K562 (cell line): ENCODE results near the gene RASSF3. TPM values are rescaled to one million over a fixed set of nuclear protein-coding genes. Genes with fewer than 3 reads are reported as not detected.

Source experiments
- ATAC-seq: fragments of 200-7000 bp; cut with Tn5 transposase; 3 replicates; pipeline ENCODE4 v1.9.1; 2020; ENCODE audit warnings: moderate library complexity
- BruUV-seq: library from RNA; stranded (reverse); fragments of 400-500 nt; replicated peaks from 2 replicates; lab custom pipeline; 2021; lab: Mats Ljungman, UMichigan
- CTCF ChIA-PET: fragments of 300-600 bp; formaldehyde crosslinking; extraction: SDS; loops from one replicate; lab custom pipeline; 2021; ENCODE audit warnings: low intra/inter-chr PET ratio; lab: Yijun Ruan, JAX
- POLR2A ChIA-PET: fragments of 300-600, 350-650 bp; sonication (Branson Sonifier 250); formaldehyde crosslinking; extraction: SDS; loops from one replicate; lab custom pipeline; 2021; ENCODE audit warnings: antibody characterized with exemption, inconsistent platforms; lab: Yijun Ruan, JAX
- DNase-seq, 4 experiments: peaks; one replicate each; pipeline versions ENCODE4 v3.0.0 to v3.0.0-alpha.2; 2011 to 2018; ENCODE audit warnings: low spot score in 3 of 4, mixed read lengths in 3 of 4; ENCODE audit errors: extremely low read depth in 1 of 4
- FAIRE-seq: peaks from 2 replicates; lab custom pipeline; 2011; peaks lifted over from hg19 to GRCh38; lab: Jason Lieb, UNC
- H2AFZ ChIP-seq: 2 replicates; pipeline ENCODE4 v1.6.0; 2011; ENCODE audit warnings: low read depth, low read length, control low read depth, inconsistent platforms
- H3K27ac ChIP-seq: fragments of 200-600 bp; 3 replicates; pipeline ENCODE4 v1.8.0; 2011; ENCODE audit warnings: low read depth, mild to moderate bottlenecking, control low read depth, inconsistent platforms, low read length, moderate library complexity, mixed read lengths; ENCODE audit errors: extremely low read depth
- H3K27me3 ChIP-seq, 2 experiments: fragments of 300-600 bp in 1 of 2; 2 replicates in 1 of 2; 3 replicates in 1 of 2; pipeline versions ENCODE4 v1.6.0 to v1.8.0; 2011; ENCODE audit warnings: inconsistent platforms in 2 of 2, low read length in 2 of 2, mild to moderate bottlenecking in 1 of 2, mixed read lengths in 1 of 2, moderate library complexity in 1 of 2; ENCODE audit not compliant: control insufficient read depth in 2 of 2, insufficient read depth in 2 of 2
- H3K36me3 ChIP-seq: fragments of 300-600 bp; 3 replicates; pipeline ENCODE4 v1.8.0; 2011; ENCODE audit warnings: mild to moderate bottlenecking, low read length, inconsistent platforms; ENCODE audit not compliant: control insufficient read depth, insufficient read depth
- H3K4me1 ChIP-seq, 2 experiments: fragments of 200-600 bp in 1 of 2; replicated peaks in 1 of 2; 2 replicates in 1 of 2; 3 replicates in 1 of 2; pipeline versions ENCODE4 v1.5.1 to v1.8.0; 2011; ENCODE audit warnings: inconsistent platforms in 2 of 2, low read length in 2 of 2, mild to moderate bottlenecking in 1 of 2, mixed read lengths in 1 of 2, moderate library complexity in 1 of 2; ENCODE audit not compliant: control insufficient read depth in 2 of 2, insufficient read depth in 2 of 2
- H3K4me2 ChIP-seq: 2 replicates; pipeline ENCODE4 v1.6.1; 2011; ENCODE audit warnings: low read length, control low read depth, inconsistent platforms, mixed read lengths; ENCODE audit not compliant: insufficient read depth
- H3K4me3 ChIP-seq: fragments of 200-600 bp; sonication (generic), shearing (Covaris generic); 2 replicates; pipeline ENCODE4 v1.5.1; 2016; ENCODE audit warnings: control low read depth, inconsistent platforms
- H3K79me2 ChIP-seq: fragments of 200-600 bp; 3 replicates; pipeline ENCODE4 v1.8.0; 2011; ENCODE audit warnings: low read length, inconsistent platforms; ENCODE audit not compliant: control insufficient read depth, insufficient read depth
- H3K9ac ChIP-seq, 2 experiments: 2 replicates each; pipeline versions ENCODE4 v1.6.0 to v1.6.1; 2011; ENCODE audit warnings: low read depth in 2 of 2, low read length in 2 of 2, control low read depth in 1 of 2, inconsistent platforms in 1 of 2, mild to moderate bottlenecking in 1 of 2, mixed read lengths in 1 of 2; ENCODE audit not compliant: insufficient read depth in 1 of 2
- H3K9me1 ChIP-seq: one replicate; pipeline ENCODE4 v1.6.0; 2011; ENCODE audit warnings: inconsistent platforms, mild to moderate bottlenecking, low read length, moderate library complexity; ENCODE audit not compliant: control insufficient read depth, insufficient read depth
- H3K9me3 ChIP-seq: replicated peaks from 2 replicates; pipeline ENCODE4 v1.5.1; 2011; ENCODE audit warnings: low read depth, low read length, inconsistent platforms; ENCODE audit not compliant: control insufficient read depth, insufficient read depth
- H4K20me1 ChIP-seq: replicated peaks from 2 replicates; pipeline ENCODE4 v1.6.1; 2011; ENCODE audit warnings: low read length, inconsistent platforms, mixed read lengths; ENCODE audit not compliant: control insufficient read depth, insufficient read depth
- BCOR ChIP-seq: fragments of 450-650 bp; IDR thresholded peaks from 2 replicates; pipeline ENCODE4 v1.6.1; 2016
- DDX20 ChIP-seq: fragments of 450-650 bp; IDR thresholded peaks from 2 replicates; pipeline ENCODE4 v1.6.1; 2016; ENCODE audit warnings: missing genetic modification characterization, low read depth, mild to moderate bottlenecking, missing compliant biosample characterization, moderate library complexity
- DNMT1 ChIP-seq: fragments of 450-650 bp; IDR thresholded peaks from 2 replicates; pipeline ENCODE4 v1.6.1; 2016; ENCODE audit warnings: antibody characterized with exemption, mild to moderate bottlenecking
- SPI1 ChIP-seq: IDR thresholded peaks from 2 replicates; pipeline ENCODE4 v1.6.1; 2011; ENCODE audit warnings: low read depth, low read length, control low read depth, borderline replicate concordance
- ZNF347 ChIP-seq: fragments of 450-650 bp; formaldehyde crosslinking; IDR thresholded peaks from 2 replicates; pipeline ENCODE4 v1.4.0; 2020; ENCODE audit warnings: low read depth, mild to moderate bottlenecking, moderate library complexity
- WGBS: fragments of 100-300 bp; shearing (Covaris generic); methylation state at CpG from one replicate; pipeline ENCODE4 v1.1.6; 2016; ENCODE audit warnings: low coverage, mixed read lengths; ENCODE audit not compliant: insufficient coverage; ENCODE audit errors: missing lambda C conversion rate; 5-methylcytosine and 5-hydroxymethylcytosine counted together
- in situ Hi-C: fragments of 300-500 bp; cut with MboI; formaldehyde crosslinking; loops from 4 replicates; pipeline ENCODE4 v1.15.0; 2018; ENCODE audit warnings: inconsistent platforms, mixed read lengths
- intact Hi-C: fragments of 100-400 bp; cut with micrococcal nuclease; formaldehyde crosslinking; loops from 2 replicates; pipeline ENCODE4 v1.14.2; 2022
- polyA plus RNA-seq, 8 experiments: library from polyadenylated mRNA; depleted of rRNA in 4 of 8; stranded (reverse) in 5 of 8; unstranded in 3 of 8; fragments of >200 nt; fragmentation: Nextera tagmentation in 2 of 8; fragmentation: Illumina TruSeq in 1 of 8; extraction: Ambion mirVana in 2 of 8; extraction: Trizol in 1 of 8; gene quantifications; 2 replicates each; pipeline versions ENCODE4 v1.2.1 to v1.2.3, GENCODE V29; 2011 to 2014; ENCODE audit warnings: inconsistent platforms in 1 of 8, missing spikeins in 1 of 8
- total RNA-seq, 7 experiments: library from RNA; depleted of rRNA in 6 of 7; stranded (reverse); fragments of >200 nt in 6 of 7; fragmentation: Illumina TruSeq in 2 of 7; extraction: Trizol in 2 of 7; gene quantifications; 2 replicates each; pipeline versions ENCODE4 v1.2.1 to v1.2.3, GENCODE V29; 2011 to 2021; ENCODE audit warnings: low replicate concordance in 1 of 7
- TF ChIP-seq, protein P1 (sequence below), 2 experiments: IDR thresholded peaks in 1 of 2; conservative IDR thresholded peaks in 1 of 2; 2 replicates each; pipeline ENCODE4 v1.6.1; 2016; ENCODE audit warnings: low read depth in 2 of 2, mild to moderate bottlenecking in 1 of 2, missing compliant biosample characterization in 1 of 2, missing genetic modification characterization in 1 of 2, moderate library complexity in 1 of 2

The RASSF3 gene
- total and polyA plus RNA-seq, 9 of the 15 experiments (the other 6 are each of a cell fraction or from before 2014, with no cell fraction given) = 3.7 to 39.2 (median 20.2) TPM

DNA sequence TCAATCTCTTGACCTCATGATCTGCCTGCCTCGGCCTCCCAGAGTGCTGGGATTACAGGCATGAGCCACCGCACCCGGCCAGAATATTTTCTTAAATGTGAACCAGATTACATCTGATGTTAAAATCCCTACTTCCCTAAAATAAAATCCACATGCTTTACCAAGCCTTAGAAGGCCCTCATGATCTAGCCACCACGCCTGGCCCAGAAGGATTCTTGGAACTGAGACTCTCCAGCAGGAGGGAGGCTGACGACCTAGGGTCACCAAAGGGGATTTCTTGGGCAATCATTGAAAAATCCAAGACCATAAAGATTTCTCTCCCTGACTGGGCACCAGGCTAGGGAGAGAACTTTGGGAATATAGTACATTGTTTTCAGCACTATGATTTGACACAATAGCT, 25.2 kb upstream of the RASSF3 start:
- no peak for FAIRE-seq
- Histone ChIP-seq H2AFZ (no peak overlapping the region), H3K27me3 (peaks cover 4 to 6% of the 10 kb centered on the region in 2 experiments; a peak in 2 of 5 replicates), H3K9me1 (no peaks in the 10 kb centered on the region), H3K9ac (no peak overlapping the region), H3K27ac (no peak overlapping the region), H3K36me3 (no peaks in the 10 kb centered on the region), H3K9me3 (no peaks in the 10 kb centered on the region), H3K4me1 (no peaks in the 10 kb centered on the region), H3K4me2 (no peak overlapping the region), H3K4me3 (no peak overlapping the region), H3K79me2 (no peaks in the 10 kb centered on the region), H4K20me1 (no peaks in the 10 kb centered on the region)
- DNase-seq = no peak
- POLR2A ChIA-PET = no interaction called here
- intact Hi-C loops (no loop called here), in situ Hi-C loops (no loop called here)
- TF ChIP-seq SPI1 = peak; percentile 19; the same call in 1 of the 2 replicates
- no peak for TF ChIP-seq DDX20 (tag)
- no TSS peak for BruUV-seq
- 29% methylated on average over 5 of the region's 5 CpGs for WGBS
- ATAC-seq = no peak
- CTCF ChIA-PET = interaction anchor here (1.2 kb wide), 1 partner anchor 28 kb away, joined by 4 read pairs; no protein-coding TSS in a partner anchor

DNA sequence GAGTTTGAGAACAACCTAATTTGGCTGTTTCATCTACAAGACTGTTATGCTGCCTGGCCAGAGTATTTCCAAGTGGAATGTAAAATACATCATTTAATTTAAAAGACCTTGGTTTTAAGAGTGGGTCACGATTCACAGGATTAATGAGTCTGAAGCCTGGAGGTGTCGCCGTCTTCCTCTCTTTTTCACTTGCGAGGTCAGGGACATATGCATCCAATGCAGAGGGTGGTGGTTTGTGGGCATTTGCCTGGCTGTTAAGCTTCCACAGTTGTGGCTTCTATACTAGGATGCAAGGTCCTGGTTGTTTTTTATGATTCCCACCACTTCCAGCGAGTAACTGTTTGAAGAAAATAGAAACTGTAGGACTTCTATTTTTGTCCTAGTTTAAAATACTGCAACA, 22.8 kb upstream of the RASSF3 start:
- Histone ChIP-seq H3K27me3 (peaks cover 0 to 3% of the 10 kb centered on the region in 2 experiments; a peak in 1 of 5 replicates), H3K9me3 (no peaks in the 10 kb centered on the region), H3K4me2 (no peak overlapping the region), H3K9me1 (no peaks in the 10 kb centered on the region), H3K9ac (no peak overlapping the region), H3K36me3 (no peaks in the 10 kb centered on the region), H3K4me3 (no peak overlapping the region), H3K4me1 (no peaks in the 10 kb centered on the region), H3K79me2 (no peaks in the 10 kb centered on the region), H4K20me1 (no peaks in the 10 kb centered on the region), H3K27ac (no peak overlapping the region), H2AFZ (no peak overlapping the region)
- DNase-seq = peak in 1 of 4 experiments; percentile 29
- in situ Hi-C loops (no loop called here), intact Hi-C loops (no loop called here)
- peak; percentile 69 for ATAC-seq
- WGBS = 4% methylated on average over 5 of the region's 5 CpGs
- no peak for FAIRE-seq
- ChIA-PET POLR2A (interaction anchor here (0.6 to 1.6 kb wide), 2 partner anchors 18 to 185 kb away, joined by 3 to 5 read pairs; no protein-coding TSS in a partner anchor), CTCF (interaction anchor here (0.7 kb wide), 1 partner anchor 110 kb away, joined by 5 read pairs; no protein-coding TSS in a partner anchor)
- BruUV-seq = no TSS peak
- TF ChIP-seq ZNF347 (CRISPR knock-in tag) = no peak
- TF ChIP-seq DNMT1 = no peak
- TF ChIP-seq BCOR = no peak
- TF ChIP-seq, protein P1, sequence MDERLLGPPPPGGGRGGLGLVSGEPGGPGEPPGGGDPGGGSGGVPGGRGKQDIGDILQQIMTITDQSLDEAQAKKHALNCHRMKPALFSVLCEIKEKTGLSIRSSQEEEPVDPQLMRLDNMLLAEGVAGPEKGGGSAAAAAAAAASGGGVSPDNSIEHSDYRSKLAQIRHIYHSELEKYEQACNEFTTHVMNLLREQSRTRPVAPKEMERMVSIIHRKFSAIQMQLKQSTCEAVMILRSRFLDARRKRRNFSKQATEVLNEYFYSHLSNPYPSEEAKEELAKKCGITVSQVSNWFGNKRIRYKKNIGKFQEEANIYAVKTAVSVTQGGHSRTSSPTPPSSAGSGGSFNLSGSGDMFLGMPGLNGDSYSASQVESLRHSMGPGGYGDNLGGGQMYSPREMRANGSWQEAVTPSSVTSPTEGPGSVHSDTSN (CRISPR knock-in tag; IDR thresholded peaks at IDR 0.05; ENCODE audit: low read depth) = no peak
- TF ChIP-seq, protein P1 (tag; conservative IDR thresholded peaks at IDR 0.05; ENCODE audit: low read depth) = no peak
